Neural progenitor cell (in vitro differentiated cells): ENCODE measurements around the gene TTC12.

Experiments used
- CTCF ChIP-seq: fragments of 200-600 bp; sonication (generic); IDR thresholded peaks from 2 replicates; pipeline ENCODE4 v1.5.1; 2017; ENCODE audit warnings: antibody characterized with exemption, mild to moderate bottlenecking
- EZH2 ChIP-seq: fragments of 200-600 bp; sonication (generic); IDR thresholded peaks from 2 replicates; pipeline ENCODE4 v1.6.1; 2017; ENCODE audit warnings: antibody characterized with exemption, mild to moderate bottlenecking, moderate library complexity
- EZH2phosphoT487 ChIP-seq: fragments of 200-600 bp; sonication (generic); IDR thresholded peaks from 2 replicates; pipeline ENCODE4 v1.6.1; 2017; ENCODE audit warnings: antibody characterized with exemption

- TF ChIP-seq CTCF (no peak), EZH2 (no peak), EZH2phosphoT487 (no peak)
Observed at GRCh38 chr11:113396690-113397089, 82.3 kb downstream of the TTC12 start.
